Mononuclear cell (primary cell): ENCODE data around the gene CRAMP1. TPM values are rescaled to one million over a fixed set of nuclear protein-coding genes. Genes with fewer than 3 reads are reported as not detected.

Source experiments
- H3K27me3 ChIP-seq: 2 replicates; pipeline ENCODE4 v1.6.0; 2011; ENCODE audit warnings: low read length, control low read depth; ENCODE audit not compliant: insufficient read depth
- H3K4me1 ChIP-seq: 2 replicates; pipeline ENCODE4 v1.5.1; 2011; ENCODE audit warnings: mild to moderate bottlenecking, low read length, control low read depth; ENCODE audit not compliant: insufficient read depth
- H3K4me3 ChIP-seq: 2 replicates; pipeline ENCODE4 v1.5.1; 2011; ENCODE audit warnings: mild to moderate bottlenecking, low read length, moderate library complexity
- H3K9me3 ChIP-seq: 2 replicates; pipeline ENCODE4 v1.5.1; 2011; ENCODE audit warnings: low read depth, mild to moderate bottlenecking, control low read depth, low read length
- total RNA-seq: library from RNA; depleted of rRNA; stranded (reverse); fragments of >200 nt; gene quantifications from one replicate; pipeline ENCODE4 v1.2.3, GENCODE V29; 2012

Gene CRAMP1, protein sequence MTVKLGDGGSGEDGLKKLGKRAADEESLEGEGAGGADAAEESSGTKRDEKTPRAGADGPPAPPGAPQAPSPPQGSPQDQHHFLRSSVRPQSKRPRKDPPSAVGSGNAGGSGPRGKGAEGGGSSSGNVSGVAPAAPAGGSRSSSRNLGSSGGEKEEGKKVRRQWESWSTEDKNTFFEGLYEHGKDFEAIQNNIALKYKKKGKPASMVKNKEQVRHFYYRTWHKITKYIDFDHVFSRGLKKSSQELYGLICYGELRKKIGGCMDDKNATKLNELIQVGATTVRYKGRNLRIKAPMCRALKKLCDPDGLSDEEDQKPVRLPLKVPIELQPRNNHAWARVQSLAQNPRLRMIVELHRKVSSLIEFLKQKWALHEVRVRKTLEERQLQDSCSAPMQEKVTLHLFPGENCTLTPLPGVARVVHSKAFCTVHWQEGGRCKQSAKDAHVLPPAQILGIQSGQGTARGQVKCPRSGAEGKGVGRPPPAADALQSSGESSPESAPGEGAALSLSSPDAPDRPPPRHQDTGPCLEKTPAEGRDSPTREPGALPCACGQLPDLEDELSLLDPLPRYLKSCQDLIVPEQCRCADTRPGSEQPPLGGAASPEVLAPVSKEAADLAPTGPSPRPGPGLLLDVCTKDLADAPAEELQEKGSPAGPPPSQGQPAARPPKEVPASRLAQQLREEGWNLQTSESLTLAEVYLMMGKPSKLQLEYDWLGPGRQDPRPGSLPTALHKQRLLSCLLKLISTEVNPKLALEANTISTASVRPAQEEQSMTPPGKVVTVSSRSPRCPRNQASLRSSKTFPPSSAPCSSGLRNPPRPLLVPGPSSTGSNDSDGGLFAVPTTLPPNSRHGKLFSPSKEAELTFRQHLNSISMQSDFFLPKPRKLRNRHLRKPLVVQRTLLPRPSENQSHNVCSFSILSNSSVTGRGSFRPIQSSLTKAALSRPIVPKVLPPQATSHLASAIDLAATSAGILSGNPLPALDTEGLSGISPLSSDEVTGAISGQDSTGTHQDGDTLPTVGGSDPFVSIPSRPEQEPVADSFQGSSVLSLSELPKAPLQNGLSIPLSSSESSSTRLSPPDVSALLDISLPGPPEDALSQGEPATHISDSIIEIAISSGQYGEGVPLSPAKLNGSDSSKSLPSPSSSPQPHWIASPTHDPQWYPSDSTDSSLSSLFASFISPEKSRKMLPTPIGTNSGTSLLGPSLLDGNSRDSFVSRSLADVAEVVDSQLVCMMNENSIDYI (N-terminal part only)
- 11.2 TPM for total RNA-seq

DNA sequence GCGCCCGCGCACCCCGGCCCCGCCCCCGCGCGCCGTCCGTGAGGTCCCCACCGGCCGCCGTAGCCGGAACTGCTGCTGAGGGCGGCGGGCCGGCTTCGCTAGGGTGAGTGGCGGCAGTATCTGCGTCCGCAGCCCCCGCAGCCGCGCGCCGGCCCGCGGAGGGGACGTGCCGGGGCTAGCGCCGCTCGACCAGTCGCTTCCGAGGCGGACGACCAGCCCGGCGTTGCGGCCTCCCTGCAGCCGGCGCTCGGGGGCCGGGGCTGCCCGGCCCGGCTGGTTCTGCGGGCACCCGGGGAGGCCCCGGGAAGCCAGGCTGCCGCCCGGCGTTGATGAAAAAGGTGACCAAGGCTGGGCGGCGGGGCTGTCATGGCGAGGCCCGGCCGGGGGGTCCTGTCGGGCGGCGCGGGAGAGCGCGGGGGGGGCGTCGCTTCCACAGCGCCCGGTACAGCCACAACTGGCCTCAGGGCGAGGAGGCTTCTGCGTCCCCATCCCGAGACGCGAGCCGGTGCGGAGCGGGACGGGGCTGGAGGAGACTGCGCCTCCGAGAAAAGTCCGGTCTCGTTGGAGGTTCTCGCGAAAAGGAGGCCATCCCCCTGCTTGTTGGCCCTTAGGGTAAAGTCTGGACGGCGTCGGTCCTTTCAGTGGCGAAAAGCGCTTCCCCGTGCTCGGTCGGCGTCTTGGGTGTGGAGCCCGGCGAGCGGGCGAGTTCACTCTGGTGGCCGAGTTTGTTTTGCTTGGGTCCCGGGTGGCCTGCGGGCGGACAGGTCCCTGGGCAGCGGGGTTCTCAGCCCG is at the start of gene CRAMP1:
Gene CRAMP1, plus strand, starts transcription at position 41 of the 792 bp plus-strand sequence. CDS start 2,280 bp downstream, outside the sequence.
- Histone ChIP-seq H3K4me3 (peak within 1 kb of the TSS; percentile 67), H3K9me3 (no peaks in the 10 kb centered on the region), H3K4me1 (peaks cover 47% of the 10 kb centered on the region), H3K27me3 (peaks cover 12% of the 10 kb centered on the region)

DNA sequence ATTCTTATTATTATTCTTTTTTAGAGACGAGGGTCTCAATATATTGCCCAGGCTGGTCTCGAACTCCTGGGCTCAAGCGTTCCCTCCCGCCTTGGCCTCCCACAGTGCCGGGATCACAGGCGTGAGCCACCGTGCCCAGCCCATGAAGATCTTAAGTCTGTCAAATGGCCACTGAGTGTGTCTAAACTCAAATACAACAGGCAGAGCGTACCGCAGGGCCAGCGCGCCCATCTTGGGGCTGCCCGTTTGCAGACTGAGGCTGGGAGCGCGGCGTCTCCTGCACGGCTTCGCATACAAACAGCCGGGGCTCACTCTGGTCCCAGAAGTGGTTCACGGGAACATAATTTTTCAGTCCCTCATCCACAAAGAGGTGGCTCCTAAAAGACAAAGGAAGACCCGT is 48.4 kb upstream of the CRAMP1 start:
- Histone ChIP-seq H3K4me1 (peaks cover 21% of the 10 kb centered on the region), H3K4me3 (no peak overlapping the region), H3K9me3 (no peaks in the 10 kb centered on the region), H3K27me3 (no peaks in the 10 kb centered on the region)

DNA sequence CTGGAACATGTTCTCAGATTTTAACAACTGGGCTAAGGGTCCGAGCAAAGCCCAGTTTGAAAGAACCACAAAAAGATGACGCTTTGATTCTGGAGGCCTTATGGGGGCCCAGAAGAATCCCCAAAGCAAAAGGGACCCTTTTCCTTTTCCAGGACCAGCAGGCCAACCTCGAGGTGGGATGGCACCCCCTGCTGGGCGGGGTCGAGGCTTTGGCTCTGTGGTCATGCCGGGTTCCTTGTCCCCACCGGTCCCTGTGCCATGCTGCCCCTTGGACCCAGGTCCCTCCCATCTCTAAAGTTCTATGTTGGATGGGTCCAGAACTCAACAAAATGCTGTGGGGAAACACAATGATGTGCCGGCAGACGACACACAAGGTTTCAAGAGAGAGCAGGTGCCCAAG is 47.8 kb upstream of the CRAMP1 start:
- Histone ChIP-seq H3K4me3 (no peak overlapping the region), H3K4me1 (peaks cover 18% of the 10 kb centered on the region), H3K9me3 (no peaks in the 10 kb centered on the region), H3K27me3 (no peaks in the 10 kb centered on the region)

DNA sequence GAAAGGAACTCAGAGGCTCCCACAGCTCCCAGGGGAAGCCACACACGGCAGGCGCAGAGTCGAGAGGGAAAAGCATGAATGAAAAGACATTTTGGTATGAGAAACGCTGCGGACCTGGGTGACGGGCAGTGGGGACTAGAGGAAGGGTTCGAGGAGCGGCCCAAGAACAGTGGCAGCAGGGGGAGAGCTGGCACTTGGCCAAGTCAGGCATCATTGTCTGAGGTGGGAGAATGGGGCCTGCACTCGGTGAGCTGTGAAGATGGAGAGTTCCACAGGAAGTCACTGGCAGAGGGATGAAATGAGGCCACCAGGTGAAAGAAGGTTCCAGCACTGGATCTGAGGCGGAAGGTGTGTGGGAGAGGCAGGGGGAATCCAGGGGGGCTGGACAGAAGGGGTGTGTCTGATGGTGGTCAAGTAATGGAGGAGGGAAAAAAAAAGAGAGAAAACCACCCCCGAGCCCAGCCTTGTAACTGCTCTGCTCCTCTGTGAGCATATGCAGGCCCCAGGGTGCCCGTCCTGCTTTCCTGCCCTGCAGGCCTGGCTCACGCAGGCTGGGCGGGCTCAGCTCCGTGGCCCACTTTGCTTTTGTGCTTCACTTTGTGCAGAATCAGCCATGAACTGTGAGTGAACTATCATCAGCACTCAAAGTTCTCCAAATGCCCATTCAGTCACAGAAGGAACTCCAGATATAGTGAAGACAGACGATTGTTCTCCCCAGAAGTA is 46.9 kb upstream of the CRAMP1 start:
- no peaks in the 10 kb centered on the region for H3K27me3 ChIP-seq
- peaks cover 9% of the 10 kb centered on the region for H3K4me1 ChIP-seq
- no peak overlapping the region for H3K4me3 ChIP-seq

DNA sequence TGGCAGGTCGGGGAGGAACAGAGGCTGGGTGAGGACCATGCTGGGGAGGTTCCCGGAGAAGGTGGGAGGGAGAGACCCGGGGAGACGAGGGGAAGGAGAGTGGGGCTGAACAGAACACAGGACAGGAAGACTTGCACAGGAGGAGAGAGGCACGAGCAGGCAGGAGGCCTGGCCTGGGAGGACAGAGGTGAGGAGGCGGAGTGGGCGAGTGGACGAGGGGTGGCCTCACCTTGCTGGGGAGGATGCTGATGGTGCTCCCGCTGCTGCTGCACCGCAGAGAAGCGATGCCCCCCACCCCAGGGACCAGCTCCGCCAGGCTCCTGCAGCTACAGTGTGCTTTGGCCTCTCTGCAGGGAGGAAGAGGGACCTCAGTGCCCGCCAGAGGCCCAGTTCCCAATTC is 44.2 kb upstream of the CRAMP1 start:
- H3K9me3 ChIP-seq = no peaks in the 10 kb centered on the region
- H3K4me3 ChIP-seq = no peak overlapping the region
- no peaks in the 10 kb centered on the region for H3K4me1 ChIP-seq
- no peaks in the 10 kb centered on the region for H3K27me3 ChIP-seq

More for the DNA sequence above, 46.9 kb upstream of the CRAMP1 start:
- H3K9me3 ChIP-seq = no peaks in the 10 kb centered on the region

DNA sequence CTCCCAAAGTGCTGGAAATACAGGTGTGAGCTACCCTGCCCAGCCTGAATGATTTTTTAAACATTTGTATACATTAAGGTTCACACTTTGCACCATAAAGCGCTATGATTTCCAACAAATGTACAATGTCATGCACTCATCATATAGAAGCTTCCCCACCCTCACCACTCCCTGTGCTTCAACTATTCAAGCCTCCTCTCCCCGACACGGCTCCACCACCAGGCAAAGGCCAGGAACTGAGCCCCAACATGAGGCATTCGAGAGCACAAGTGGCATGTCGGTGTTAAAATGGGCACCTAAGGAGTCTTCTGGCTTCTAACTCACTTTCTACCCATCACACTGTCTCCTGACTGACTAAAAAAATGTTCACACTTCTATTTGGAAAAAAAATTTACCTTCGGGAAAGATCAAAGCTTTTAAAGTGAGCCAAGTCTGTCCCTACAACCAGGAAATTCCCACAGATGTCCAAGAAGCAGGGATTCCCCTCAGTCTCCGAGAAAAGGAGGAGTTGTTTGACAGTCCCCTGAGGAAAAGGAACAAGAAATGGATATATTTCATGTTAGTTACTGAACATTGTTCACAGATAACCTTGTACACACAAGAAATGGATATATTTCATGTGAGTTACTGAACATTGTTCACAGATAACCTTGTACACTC is 41.0 kb upstream of the CRAMP1 start:
- H3K4me1 ChIP-seq = no peaks in the 10 kb centered on the region
- H3K9me3 ChIP-seq = no peaks in the 10 kb centered on the region
- no peaks in the 10 kb centered on the region for H3K27me3 ChIP-seq
- no peak overlapping the region for H3K4me3 ChIP-seq

DNA sequence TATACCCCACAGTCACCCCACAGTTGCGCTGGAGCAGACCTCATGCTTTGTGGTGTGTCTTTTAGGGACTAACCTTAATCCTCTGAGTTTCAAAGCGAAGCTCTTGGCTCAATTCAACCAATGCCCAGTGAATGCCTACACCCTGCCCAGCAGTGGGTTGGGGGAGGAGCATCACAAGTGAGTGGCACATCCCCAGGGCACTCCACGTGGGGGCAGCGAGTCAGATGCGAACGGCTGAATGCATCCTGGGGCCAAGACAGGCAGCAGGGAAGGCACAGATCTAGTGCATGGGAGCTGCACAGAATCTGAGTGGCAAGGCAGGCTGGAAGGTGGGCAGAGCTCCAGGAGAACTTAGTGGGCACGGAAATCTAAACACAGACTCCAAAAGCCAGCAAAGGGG is 39.5 kb upstream of the CRAMP1 start:
- Histone ChIP-seq H3K27me3 (no peaks in the 10 kb centered on the region), H3K4me1 (no peaks in the 10 kb centered on the region), H3K9me3 (no peaks in the 10 kb centered on the region), H3K4me3 (no peak overlapping the region)

DNA sequence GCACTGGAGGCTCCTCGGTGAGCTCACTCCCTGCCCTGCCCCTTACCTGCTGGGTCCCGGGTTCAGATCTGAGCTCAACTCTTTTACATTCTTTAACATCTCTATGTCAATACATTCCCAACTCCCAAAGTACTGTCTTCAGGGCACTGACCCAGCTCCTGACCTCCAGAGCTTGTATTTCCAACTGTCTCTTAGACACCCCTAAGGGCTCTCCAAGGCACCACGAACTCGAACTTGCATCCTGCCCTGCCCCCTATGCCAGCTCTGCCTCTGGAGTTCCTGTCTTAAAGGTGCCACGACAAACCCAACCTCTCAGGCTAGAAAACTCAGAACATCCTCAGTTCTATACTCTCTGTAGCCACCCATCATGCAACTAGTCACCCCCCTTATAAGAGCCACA is 38.9 kb upstream of the CRAMP1 start:
- Histone ChIP-seq H3K27me3 (no peaks in the 10 kb centered on the region), H3K4me1 (no peaks in the 10 kb centered on the region), H3K4me3 (no peak overlapping the region), H3K9me3 (no peaks in the 10 kb centered on the region)

DNA sequence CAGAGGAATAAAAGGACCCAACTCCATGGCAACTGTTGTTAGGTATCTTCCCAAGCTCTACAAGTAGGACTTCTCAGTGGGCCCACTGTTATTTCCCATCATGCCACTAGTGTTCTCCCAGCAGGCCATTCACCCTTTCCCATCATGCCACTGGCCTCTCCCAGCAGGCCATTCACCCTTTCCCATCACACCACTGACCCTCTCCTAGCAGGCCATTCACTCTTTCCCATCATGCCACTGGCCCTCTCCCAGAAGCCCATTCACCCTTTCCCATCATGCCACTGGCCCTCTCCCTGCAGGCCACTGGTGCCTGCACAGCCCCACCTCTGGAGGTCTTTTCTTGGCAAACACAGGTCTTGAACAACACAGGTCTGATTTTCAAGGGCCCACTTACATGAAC is 36.6 kb upstream of the CRAMP1 start:
- Histone ChIP-seq H3K9me3 (no peaks in the 10 kb centered on the region), H3K4me3 (no peak overlapping the region), H3K27me3 (no peaks in the 10 kb centered on the region), H3K4me1 (no peaks in the 10 kb centered on the region)

DNA sequence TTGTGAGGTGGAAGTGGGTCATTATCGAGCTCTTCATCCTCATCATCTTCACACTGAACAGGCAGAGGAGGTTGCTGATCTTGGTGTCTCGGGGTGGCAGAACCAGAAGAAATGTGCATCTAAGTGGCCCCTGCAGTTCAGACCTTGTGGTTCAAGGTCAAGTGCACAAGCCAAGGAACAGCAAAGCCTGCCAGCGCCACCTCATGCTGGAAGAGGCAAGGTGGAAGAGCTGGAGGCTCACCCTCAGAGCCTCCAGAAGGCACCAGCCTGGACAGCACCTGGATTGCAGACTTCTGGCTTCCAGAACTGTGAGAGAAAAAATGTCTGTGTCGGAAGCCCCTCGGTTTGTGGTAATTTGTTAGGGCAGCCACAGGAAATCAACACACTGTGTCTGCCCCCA is 32.9 kb upstream of the CRAMP1 start:
- Histone ChIP-seq H3K9me3 (no peaks in the 10 kb centered on the region), H3K27me3 (no peaks in the 10 kb centered on the region), H3K4me3 (no peak overlapping the region), H3K4me1 (no peaks in the 10 kb centered on the region)

DNA sequence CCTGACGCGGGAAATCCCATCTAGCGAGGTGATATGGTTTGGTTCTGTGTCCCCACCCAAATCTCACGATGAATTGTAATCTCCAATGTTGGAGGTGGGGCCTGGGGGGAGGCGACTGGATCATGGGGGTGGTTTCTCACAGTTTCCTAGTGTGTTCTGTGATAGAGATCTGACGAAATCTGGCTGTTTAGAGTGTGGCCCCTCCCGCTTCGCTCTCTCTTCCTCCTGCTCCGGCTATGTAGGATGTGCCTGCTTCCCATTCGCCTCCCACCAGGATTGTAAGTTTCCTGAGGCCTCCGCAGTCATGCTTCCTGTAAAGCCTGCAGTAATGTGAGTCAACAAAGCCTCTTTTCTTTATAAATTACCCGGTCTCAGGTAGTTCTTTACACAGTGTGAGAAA is 31.9 kb upstream of the CRAMP1 start:
- no peaks in the 10 kb centered on the region for H3K4me1 ChIP-seq
- no peak overlapping the region for H3K4me3 ChIP-seq
- no peaks in the 10 kb centered on the region for H3K27me3 ChIP-seq
- H3K9me3 ChIP-seq = no peaks in the 10 kb centered on the region

DNA sequence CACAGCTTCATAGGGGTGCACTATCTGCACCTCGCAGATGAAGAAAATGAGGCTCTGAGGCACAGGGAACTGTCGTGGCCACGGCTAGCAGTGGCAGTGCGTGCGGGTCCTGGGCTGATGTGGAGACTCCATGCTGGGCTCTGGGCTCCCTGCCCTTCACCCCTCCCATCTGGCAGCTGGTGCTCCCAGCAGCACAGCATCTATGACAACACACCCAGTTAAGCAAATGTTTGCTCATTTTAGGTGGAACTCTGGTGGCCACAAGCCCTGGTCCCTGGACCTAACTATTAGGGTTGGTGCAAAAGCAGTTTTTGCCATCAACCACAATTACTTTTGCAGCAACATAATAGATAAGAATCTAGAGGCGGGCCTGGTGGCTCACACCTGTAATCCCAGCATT is 31.2 kb upstream of the CRAMP1 start:
- Histone ChIP-seq H3K4me1 (no peaks in the 10 kb centered on the region), H3K9me3 (no peaks in the 10 kb centered on the region), H3K27me3 (no peaks in the 10 kb centered on the region), H3K4me3 (no peak overlapping the region)

DNA sequence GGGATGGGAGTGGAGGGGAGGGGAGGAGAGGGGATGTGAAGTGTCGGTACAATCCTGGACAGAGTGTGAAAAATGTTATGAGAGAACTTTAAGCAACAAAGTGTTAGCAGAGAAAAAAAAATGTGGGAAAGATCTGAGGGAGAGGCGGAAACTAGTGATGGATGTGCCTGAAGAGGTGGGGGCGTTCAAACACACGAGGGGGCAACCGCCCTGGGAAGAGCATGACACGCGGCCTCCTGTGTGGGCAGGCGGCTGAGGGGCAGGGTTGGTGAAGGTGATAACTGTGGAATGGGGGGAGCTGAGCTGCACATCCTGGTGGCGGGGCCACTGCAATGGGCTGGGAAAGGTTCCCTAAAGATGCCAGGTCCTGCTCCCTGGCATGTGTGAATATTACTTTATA is 30.4 kb upstream of the CRAMP1 start:
- H3K4me1 ChIP-seq = no peaks in the 10 kb centered on the region
- no peaks in the 10 kb centered on the region for H3K27me3 ChIP-seq
- H3K9me3 ChIP-seq = no peaks in the 10 kb centered on the region
- no peak overlapping the region for H3K4me3 ChIP-seq
